ENCODE data around the gene MINDY1.

Gene MINDY1

DNA sequence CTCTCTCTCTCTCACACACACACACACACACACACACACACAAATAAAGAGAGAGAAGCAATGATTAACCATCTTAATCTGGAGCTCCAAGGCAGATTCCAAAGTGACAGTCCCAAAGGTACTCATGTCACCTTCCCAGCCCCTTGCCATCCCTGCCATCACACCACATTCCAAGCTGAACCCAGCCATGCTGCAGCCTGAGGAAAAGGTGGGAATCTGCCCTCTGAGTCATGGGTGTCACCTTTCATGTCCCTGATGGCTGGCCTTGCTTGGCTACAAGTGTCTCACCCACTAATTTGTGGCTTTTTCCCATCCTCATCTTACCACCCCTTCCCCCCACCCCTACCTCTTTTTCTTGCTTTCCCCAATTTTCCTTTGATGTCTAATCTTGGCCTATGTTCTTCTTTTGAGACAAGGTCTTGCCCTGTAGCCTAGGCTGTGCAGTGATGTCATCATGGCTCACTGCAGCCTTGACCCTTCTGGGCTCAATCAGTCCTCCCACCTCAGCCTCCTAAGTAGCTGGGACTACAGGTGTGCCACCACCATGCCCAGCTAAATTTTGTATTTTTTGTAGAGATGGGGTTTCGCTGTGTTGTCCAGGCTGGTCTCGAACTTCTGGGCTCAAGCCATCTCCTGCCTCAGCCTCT lies 21.4 kb downstream of the MINDY1 start:
- DNase-seq = no peak

DNA sequence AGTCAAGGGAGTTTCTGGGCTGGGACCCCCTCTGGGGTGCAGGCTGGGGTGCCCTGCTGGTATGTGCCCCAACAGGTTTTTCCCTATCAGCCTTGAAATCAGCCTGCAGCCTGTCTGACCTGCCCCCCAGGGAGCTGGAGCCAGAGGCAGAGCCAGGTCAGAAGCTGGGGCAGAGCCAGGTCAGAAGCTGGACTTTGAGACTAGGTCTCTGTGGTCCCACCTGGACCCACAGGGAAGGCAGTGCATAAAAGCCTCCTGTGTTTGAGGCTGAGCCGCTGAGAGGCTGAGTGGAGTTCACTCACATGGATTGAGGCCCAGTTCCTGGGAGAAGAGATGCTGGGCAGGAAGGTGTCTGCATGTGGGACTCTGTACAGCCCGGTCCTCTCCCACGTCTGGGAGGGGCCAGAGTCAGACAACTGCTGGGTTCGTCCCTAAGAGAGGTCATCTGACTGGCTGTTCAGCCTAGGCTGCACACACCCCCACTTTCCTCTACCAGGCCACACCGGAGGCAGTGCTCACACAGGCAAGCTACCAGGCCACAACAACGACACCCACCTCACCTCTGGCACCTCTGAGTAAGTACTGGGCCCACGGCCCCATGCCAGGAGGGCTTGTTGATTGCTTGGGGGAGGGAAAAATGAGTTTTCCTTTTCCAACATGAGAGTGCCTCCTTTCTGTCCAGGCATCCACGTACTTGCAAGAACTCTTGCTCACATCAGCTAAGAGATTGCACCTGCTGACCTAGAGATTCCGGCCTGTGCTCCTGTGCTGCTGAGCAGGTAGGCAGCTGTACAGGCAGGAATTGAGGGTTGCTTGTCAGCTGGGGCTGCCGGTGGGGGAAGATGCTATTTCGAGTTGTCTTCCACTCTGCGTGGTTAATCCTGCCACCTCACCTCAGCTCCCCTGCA lies 24.6 kb downstream of the MINDY1 start, which contains the start of gene ANXA9:
Gene ANXA9 (plus strand): TSS at position 488 of the 908 bp plus-strand sequence. CDS start 814 bp downstream, outside the sequence.
- peak; percentile 18 to 19 for DNase-seq

DNA sequence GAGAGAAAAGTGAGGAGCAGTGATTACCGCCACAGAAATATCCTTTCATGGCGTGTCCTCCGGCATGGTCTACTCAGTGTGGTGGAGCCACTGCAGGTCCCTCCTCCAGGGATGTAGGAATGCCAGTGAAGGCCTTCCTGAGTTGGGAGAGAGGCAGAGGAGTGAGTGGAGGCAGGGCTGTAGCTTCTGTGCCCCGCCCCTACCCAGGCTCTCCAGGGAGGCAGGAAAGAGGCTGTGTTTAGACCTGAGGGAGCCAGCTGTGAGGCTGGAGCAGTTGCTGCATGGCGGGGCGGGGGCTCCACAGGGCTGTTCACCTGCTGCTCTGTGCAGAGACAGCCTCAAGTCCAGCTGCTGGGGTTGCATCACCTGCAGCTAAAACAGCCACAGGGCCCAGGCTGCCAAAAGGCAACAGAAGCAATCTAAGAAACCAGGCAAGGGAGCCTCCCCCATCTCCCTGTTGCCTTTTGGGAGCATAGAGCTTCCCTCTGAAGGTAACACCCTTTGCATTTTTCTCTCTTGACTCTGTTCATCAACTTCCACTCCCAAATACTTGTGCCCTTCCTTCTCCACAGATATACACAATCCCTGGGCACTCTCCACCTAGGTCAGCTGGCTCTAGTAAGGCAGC lies 25.4 kb downstream of the MINDY1 start:
- no peak for DNase-seq

DNA sequence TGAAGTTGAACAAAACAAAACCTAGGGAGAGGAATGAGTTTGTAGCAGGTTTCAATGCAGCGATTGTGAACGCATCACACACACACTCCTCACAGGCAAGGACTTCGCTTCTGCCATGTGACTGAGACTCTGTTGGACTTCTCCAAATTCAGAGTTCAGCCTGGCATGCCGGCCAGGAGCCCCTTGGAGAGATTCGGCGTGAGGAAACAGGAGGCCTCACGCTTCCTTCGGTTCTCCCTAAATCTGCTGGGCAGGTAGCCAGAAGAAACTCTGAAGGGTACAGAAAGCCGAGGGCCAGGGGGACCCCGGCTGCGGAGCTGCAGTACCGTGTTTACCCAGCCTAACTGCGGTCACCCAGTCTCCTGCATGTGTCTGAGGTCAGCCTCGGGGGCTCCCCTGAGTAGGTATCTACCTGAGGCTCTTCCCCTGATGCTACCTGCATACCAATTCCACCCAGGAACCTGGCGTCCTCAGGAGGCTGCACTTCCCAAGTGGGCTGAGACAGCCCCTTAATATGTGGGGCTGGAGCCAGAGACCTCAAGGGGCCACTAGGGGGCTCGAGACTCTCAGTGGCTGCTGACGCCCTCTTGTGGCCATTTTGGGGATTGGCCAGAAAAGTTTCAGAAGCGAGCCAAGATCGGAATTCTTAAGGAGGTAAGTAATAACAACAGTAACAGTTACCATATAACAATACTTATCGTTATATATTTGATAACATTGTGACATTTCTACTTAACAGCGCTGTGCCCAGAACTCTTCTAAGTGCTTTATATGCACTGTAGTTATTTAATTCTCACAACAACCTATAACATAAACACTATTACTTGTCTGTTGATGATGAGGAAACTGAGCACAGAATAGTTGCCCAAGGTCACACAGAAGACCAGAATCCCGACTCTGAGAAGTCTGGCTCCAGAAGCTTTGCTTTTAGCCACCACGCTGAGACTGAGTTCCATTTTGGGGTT lies 27.3 kb downstream of the MINDY1 start:
- DNase-seq = peak; percentile 88 to 94

DNA sequence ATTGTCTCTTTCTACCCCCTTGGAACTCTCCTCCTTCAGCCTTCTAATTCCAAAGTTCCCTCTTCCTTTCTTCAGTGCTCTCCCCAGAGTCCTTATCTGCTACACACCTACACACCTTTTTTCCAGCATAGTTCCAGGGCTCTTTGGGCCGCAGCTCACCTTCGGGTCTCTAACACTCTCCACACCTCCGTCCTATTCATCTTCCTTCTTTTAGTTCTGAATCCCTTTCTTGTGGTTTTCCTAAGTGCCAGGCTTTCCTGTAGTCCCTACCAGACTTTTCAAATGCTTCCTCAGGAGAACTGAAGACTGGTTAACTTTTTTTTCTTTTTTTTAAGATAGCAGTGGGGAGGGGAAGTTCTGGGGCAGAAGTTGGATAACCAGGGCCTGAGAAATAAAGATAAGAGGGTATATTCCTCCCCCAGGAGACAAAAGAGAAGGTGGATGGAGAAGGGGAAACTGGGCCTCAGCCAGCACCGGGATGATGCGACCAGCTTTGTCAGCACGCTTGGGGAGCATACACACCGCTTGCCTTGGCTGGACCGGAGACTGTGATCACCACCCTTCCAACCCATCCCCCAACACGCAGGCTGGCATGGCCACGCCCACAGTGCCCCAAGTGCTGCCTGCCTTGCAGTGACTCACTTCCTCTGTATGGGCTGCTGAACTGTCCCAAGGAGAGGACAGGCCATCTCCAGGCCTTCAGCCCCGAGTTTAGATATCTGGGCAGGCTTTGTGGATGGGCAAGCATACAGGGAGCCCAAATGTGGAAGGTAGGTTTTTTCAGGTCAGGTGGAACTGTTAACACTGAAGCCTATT lies 29.6 kb downstream of the MINDY1 start:
- DNase-seq = peak; percentile 81 to 89

DNA sequence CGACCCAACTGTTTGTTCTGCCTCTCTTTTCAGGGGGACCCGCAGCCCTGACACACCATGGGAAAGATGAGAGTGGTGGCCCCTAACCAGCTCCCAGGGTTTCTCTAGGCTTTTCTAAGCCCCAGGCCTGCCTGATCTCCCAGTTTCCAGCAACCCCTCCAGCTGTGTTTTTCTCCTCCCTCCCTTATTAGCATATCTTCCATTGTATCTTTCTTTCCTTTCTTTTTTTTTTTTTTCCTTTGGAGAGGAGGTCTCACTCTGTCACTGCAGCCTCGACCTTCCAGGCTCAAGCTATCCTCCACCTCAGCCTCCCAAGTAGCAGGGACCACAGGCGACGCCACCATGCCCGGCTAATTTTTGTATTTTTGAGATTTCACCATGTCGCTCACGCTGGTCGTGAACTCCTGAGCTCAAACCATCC lies 30.3 kb downstream of the MINDY1 start:
- DNase-seq = no peak

DNA sequence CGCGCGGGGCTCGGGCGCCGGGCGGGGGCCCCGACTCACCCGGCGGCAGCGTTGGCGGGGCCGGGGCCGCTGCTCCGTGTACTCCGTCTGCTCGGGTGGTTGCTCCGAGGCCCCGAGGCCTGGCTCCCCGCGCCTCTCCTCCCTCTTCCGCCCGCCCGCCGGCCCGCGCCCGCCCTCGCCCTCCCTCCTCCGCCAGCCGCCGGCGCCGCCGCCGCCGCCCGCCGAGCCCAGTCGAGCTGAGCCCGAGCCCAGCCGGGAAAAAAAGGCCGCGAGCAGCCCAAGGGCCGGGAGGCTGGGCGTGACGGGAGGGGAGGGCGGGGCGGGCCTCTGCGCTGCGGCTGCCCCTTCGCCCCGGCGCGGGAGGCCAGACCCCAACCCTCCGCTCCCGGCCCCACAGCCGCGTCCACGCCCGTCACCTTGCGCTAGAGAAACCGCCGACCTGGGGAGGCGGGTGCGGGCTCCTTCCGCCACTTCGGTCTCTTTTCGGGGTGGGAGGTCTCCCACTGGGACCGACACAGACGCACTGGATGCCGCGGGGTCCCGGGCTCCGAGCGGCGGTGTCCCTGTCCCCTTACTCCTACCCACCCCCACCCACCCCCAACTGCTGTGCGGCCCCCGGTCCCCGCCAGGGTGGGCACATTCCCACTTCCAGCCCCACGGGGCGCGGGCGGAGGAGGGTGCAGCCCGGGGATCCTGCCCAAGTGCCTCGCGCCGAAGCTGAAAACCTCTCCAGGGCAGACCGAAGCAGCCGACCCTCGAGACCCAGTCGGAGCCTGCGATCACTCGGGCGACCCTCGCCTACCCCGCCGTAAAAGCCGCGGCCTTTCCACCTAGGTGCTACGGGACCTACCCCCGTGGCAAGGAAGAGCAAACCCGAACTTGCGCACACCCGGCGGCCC lies 31.9 kb downstream of the MINDY1 start, which contains the start of gene CERS2:
Gene CERS2 (minus strand): TSS at position 256 of the 899 bp plus-strand sequence. CDS start 5,745 bp downstream, outside the sequence.
- peak; percentile 42 to 50 for DNase-seq

DNA sequence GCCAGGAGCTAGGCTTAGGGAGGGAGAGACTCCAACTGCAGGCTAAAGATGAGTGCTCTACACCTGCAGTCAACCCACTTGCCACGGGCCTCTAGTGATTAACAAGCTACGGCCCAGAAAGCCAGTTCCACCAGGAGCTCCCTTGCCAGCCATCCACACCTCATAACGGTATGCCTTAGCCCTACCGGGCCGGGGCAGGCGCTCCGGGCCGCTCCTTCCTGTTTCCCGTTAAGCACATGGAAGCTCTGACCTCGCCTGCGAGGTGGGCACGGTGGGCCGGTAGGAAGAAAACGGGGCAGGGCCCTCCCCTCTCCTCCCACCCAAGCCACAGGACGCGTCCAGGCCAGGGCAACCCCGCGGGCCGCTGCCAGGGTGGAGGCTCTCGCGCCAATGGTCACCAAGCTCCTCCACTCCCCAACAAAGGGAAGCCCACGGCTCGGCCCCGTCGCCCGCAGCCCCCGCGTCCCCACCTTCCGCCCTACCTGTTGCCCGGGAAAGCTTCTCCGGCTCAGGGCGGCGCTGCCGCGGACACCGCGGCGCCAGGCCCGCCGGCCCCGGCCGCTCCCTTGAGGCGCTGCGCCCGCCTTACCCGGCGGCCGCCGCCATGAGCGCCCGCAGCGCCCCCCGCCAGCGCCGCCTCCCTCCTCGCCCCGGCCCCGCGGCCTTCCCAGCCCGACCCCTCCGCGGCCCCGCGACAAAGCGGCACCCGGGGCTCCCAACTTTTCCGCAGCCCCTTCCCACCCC lies 32.7 kb downstream of the MINDY1 start:
- DNase-seq = peak; percentile 28 to 44

DNA sequence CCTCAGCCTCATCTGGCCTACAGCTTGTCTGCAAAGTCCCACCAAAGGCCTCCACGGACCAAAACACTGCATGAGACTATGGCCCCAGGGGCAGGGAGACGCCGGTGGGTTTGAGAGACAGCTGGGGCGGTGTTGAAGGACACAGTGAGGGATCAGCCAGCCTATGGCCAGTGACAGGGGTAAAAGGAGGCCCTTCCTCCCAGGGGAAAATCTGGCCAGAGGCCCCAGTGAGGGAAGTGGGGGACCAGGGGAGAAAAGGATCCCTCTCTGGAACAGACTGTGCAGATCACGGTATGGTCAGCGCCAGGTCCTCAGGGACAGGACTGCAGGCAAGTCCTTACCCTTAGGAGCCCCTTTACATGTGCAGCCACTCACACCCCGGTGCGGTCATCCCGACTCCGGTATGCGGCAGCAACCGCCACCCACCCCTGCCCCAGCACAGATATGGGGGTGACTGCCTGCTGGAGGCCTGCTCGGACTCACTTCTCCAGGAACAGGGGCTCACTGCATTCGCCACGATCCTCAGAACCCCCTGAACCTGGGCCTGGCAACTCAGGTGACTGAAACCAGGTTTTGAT lies 33.4 kb downstream of the MINDY1 start:
- DNase-seq = no peak

DNA sequence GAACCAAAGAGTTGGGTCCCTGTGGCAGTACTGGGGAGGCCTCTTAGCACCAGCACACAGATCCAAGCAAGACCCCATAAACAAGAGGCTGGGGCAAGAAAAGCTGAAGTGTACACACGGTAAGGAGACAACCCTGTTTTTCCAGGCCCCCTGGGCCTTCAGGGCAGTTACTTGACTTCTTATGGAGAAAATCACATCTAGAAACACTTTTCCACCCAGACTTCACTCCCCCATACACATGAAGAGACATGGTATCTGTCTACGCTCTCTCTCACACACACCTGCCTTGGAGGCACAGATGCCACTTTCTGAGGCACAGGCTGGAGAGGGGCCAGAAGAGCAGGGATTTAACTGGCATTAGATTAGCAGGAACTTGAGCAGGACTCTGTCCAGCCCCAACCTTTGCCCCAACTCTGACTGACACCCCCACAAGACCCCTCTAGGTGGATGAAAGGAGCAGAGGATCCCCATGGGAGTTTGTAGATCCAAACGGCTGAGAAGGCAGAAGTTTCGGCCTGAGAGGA lies 34.2 kb downstream of the MINDY1 start:
- DNase-seq = no peak

DNA sequence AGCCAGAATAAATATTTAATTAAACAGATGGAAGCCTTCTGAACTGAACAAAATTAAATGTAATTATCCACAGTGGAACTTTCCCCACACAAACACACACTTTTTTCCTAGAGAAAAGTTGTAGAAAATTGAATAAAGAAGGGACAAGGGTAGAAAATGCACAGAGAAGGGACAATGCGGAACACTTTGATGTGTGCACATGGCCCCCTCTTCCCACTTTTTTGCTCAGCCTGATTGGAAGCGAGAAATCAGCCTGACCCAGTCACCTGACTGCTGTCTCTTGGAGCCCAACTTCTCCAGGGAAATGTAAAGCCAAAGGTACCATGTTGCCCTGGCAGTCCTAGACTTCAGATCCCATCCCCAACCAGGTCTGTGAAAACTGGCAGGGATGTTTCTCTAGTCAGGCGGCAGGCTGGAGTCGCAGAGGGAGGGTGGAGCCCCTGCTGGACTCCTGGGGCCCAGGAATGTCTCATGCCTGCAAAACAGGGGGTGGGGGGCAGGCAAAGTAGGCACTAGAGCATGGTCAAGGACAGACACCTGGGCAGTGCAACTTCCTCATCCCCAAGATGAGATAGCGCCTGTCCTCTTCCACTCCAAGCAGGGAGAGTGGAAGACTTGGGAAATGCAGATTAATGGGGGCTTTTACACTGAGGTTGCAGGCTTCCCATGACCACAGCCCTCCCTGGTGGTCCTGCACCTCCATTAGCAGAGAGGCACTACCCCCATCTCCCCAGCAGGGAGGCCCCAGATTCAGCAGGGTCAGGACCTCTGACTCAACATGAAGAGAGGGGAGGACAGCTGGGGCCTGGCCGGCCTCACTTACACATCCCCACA lies 34.9 kb downstream of the MINDY1 start:
- no peak for DNase-seq

DNA sequence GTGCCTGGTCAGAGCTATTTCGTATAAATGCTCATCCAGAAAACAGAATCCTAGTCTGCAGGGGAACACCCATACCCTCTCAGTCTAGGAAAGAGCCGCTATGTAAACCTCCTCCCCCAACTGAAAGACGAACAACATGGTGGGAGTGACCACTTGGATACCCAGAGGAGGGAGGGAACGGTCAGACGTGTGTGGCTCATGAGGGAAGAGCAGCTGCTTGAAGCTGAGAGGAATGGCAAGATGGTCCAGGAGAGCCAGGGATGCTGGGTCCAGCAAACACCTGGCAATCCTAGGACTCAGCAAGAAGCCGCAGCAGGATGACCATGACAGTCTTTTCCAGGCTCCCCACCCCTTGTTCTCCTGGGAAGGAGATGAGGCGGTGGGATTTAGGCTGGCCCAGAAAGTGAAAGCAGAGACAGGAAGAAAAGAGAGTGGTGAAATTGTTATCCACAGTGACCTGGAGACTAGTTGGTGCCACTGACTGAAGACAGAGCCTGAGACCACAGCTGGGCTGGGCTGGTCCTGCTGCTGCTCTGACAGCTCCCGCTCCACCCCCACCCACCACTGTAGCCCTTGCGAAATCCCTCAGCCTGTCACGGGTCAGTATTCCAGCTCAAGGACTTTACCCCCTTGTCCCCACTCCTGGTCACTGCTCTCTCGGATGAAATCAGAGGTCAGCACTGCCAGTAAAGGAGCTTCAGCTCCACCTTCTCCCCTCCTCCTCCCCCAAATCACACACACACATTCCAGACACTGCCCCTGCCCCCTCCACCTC lies 35.7 kb downstream of the MINDY1 start:
- DNase-seq = no peak

DNA sequence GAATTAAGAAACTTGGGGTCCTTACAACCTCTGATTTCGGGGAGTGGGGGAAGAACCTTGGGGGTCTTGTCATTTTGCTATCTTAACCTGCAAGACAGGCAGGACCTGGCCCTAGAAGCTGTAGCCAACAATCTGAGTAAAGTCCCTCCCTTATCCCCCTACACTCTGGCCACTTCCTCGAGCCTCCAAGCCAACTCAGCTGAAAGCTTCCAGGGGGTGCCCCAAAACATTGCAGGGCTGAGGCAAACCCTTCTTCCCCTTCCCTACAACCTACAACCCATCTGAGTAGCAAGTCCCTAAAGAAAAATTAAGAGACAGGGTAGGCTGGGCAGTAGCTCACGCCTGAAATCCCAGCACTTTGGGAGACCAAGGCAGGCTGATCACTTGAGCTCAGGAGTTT lies 37.1 kb downstream of the MINDY1 start:
- DNase-seq = no peak

DNA sequence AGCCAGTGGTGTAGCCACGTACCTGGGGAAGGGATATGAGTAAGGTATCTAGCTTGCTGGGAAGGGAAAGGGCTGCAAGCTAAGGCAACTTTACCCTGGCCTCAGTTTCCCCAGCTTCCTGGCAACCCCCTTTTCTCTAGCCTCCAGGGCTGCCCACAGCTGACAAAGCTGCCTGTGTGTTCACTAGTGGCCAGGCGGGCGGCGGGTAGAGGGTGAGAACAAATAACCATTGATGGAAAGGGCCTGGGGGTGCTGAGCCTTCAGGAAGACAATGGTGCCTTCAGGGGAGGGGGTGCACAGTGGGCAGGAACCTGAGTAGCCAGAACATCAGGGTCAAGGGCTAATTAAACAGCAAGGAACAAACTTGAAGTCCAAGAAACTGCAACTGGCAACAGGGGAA lies 38.2 kb downstream of the MINDY1 start:
- DNase-seq = no peak

DNA sequence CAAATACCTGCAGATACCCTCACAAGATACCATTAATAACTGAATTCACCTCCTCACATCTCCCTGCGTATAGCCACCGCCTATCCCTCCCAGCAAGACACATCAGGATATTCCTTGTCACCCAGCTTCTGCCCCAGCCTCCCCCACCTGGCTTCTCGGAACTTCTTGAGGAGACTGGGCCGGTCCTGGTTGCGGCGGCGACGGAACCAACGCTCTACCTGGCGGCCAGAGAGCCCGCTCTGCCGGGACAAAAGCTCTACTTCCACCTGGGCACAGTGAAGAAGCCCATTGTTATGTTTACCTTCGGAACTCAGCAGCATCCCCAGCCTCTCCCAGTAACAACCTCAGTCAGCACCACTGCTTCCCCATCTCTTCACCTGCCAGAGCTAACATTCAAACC lies 38.8 kb downstream of the MINDY1 start:
- no peak for DNase-seq

DNA sequence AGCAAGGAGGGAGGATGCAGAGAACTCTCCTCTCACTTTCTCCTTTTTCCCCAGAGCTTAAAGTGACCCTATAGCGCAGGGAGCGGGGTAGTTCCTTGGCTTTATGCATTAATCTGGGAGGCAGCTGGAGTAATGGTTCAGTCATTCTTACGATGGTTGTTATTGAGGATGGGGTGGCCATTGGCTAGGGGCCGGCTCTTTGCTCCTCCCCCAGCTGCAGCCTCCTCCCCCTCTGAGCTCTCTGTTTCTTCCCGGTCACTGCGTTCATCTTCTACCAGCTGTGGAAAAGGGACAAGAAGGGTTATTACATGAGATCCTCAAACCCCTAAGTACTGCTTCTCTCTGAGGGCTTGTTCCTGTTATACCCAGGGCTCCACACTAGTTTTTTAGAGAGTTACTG lies 40.7 kb downstream of the MINDY1 start:
- DNase-seq = no peak

DNA sequence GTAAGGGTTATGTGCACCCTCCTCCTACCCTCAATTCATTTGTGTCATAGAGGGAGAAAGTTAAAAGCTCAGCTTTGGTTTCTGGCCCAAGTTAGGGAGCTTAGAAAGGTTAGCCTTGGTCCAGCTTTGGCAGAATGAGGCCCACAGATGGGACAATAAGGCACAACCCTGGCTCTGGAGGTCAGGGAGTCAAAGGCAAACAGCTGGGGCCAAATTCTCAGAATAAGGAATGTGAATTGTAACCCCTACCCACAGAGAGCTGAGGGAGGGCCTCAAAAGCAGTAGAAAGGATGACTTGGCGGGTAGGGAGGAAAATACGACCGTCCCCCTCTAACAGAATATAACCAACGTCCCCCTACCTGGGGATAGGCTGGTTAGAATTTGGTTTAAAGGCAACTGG lies 41.1 kb downstream of the MINDY1 start:
- DNase-seq = no peak

Data from Kasumi-1 (cell line).